AG04450 (cell line): Measurements from ENCODE around the gene RPL10A. TPM values are rescaled to one million over a fixed set of nuclear protein-coding genes. Genes with fewer than 3 reads are reported as not detected.
A peak's percentile ranks its signal among the peaks of the same experiment; 100 is the strongest.

Experiments used
- CTCF ChIA-PET: fragments of 300-600, 350-600 bp; formaldehyde crosslinking; extraction: SDS; loops from one replicate; lab custom pipeline; 2022; ENCODE audit warnings: antibody characterized with exemption, inconsistent platforms; lab: Charles Lee
- POLR2A ChIA-PET: fragments of 350-600 bp; formaldehyde crosslinking; extraction: SDS; loops from one replicate; lab custom pipeline; 2021; ENCODE audit warnings: antibody characterized with exemption, inconsistent platforms; lab: Yijun Ruan, JAX
- DNase-seq: peaks from one replicate; pipeline ENCODE4 v3.0.0-alpha.2; 2011; ENCODE audit warnings: low read depth, low spot score
- H3K27ac ChIP-seq: one replicate; pipeline ENCODE4 v1.5.1; 2012; ENCODE audit warnings: low read depth, low read length, control low read depth
- H3K27me3 ChIP-seq: one replicate; pipeline ENCODE4 v1.6.0; 2012; ENCODE audit warnings: low read length; ENCODE audit not compliant: control insufficient read depth, insufficient read depth
- H3K4me3 ChIP-seq: 2 replicates; pipeline ENCODE4 v1.5.1; 2011; ENCODE audit warnings: mild to moderate bottlenecking, low read depth, low read length, control low read depth
- H3K9me3 ChIP-seq: 2 replicates; pipeline ENCODE4 v1.5.1; 2012; ENCODE audit warnings: low read length; ENCODE audit not compliant: control insufficient read depth, insufficient read depth
- polyA plus RNA-seq: library from polyadenylated mRNA; depleted of rRNA; stranded (reverse); fragments of >200 nt; gene quantifications from 2 replicates; pipeline ENCODE4 v1.2.3, GENCODE V29; 2011
- TF ChIP-seq, protein P1 (sequence below): IDR thresholded peaks from 2 replicates; pipeline ENCODE4 v1.5.1; 2011; ENCODE audit warnings: low read depth, low read length, control low read depth, inconsistent platforms

RPL10A gene
- polyA plus RNA-seq, 1 experiment = 2,636 TPM

DNA sequence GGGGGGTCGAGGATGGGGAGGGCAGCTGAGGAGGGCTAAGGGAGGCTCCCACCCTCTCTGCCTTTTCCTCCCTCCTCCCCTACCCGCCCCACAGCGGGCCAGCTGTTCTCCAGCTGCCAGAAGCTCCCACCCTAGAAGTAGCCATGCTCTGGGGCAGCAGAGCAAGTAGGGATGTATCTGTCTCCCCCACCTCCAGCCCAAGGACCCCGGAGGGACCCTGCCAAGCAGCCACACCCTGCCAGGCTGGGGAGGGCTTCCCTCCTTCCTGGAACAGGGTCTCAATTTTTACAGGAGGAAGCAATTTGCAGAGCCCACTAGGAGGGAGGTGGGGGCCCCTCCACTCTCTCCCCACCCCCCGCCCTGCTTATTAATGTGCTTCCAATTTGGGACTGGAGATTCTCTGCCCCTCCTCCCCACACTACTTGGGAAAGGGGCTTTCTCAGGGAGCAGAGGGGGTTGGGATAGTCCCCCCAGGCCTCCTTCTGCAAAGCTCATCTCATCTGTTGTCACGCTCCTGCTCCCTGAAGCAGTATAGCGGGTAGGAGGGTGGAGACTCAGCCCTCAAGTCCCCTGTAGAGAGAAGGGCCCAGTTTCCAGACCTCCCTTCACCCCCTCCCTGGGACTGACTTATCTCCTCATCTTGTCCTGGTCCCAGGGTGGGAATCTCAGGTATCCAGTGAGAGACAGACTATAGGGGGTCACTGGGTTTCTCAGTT is 24.2 kb downstream of the RPL10A start:
- TF ChIP-seq, protein P1, sequence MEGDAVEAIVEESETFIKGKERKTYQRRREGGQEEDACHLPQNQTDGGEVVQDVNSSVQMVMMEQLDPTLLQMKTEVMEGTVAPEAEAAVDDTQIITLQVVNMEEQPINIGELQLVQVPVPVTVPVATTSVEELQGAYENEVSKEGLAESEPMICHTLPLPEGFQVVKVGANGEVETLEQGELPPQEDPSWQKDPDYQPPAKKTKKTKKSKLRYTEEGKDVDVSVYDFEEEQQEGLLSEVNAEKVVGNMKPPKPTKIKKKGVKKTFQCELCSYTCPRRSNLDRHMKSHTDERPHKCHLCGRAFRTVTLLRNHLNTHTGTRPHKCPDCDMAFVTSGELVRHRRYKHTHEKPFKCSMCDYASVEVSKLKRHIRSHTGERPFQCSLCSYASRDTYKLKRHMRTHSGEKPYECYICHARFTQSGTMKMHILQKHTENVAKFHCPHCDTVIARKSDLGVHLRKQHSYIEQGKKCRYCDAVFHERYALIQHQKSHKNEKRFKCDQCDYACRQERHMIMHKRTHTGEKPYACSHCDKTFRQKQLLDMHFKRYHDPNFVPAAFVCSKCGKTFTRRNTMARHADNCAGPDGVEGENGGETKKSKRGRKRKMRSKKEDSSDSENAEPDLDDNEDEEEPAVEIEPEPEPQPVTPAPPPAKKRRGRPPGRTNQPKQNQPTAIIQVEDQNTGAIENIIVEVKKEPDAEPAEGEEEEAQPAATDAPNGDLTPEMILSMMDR = no peak
- Histone ChIP-seq H3K27ac (no peak overlapping the region), H3K9me3 (no peaks in the 10 kb centered on the region; the same call in 1 of the 2 replicates), H3K27me3 (no peaks in the 10 kb centered on the region), H3K4me3 (peak overlapping the region; percentile 7)
- no peak for DNase-seq
- POLR2A ChIA-PET = interaction anchor here (0.8 to 1.4 kb wide), 2 partner anchors 19 to 22 kb away, joined by 3 to 7 read pairs; no protein-coding TSS in a partner anchor
- CTCF ChIA-PET = interaction anchor here (0.6 to 1.7 kb wide), 2 partner anchors 25 to 30 kb away, joined by 7 read pairs; partner anchors contain the start of gene RPL10A

DNA sequence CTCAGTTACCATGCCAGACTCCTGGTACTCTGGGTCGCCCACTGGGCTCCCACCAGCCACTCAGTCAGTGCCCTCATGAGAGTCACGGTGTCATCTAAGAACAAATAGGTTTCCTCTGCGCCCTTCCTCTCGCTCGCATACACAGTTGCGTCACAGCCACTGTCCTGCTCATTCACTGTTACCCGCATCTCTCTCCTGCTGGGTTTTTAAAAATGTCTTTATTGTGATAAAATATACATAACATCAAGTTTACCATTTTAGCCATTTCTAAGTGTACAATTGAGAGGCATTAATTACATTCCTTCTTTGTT is 24.7 kb downstream of the RPL10A start:
- TF ChIP-seq, protein P1 = no peak
- Histone ChIP-seq H3K27me3 (no peaks in the 10 kb centered on the region), H3K9me3 (no peaks in the 10 kb centered on the region; the same call in 1 of the 2 replicates), H3K4me3 (no peak overlapping the region), H3K27ac (no peak overlapping the region)
- CTCF ChIA-PET = interaction anchor here (0.6 kb wide), 1 partner anchor 30 kb away, joined by 7 read pairs; no protein-coding TSS in a partner anchor
- no peak for DNase-seq
- POLR2A ChIA-PET = no interaction called here

DNA sequence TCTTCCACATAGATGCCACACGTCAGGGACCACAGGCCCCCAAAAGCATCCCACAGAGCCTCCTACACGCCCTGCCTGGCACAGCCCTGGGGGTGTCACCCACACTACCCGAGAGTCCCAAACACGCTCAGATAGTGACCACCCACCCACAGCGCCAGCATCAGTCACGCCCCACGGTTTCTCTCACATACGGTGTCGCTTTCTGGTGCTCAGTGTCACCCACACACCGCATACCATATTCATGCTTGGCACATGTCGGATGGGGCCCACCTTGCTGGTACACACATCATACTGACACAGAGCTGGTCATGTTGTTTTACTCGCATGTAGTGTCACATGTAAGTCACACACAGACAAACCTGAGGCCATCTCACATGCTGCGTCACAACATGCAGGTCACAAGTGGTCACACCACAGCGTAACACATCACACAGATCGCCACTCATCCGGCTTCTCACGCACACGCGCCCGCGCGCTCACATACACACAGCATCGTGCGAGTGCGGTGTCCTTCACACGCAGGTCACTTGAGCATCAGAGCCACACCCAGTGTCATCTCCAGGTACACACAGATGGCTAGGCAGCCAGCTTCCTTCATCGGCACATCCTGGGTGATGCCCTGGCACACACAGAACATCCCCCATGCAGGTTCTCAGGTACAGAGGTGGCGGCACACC is 25.2 kb downstream of the RPL10A start:
- ChIA-PET CTCF (no interaction called here), POLR2A (no interaction called here)
- TF ChIP-seq, protein P1 = no peak
- Histone ChIP-seq H3K9me3 (no peaks in the 10 kb centered on the region; the same call in 1 of the 2 replicates), H3K4me3 (peak overlapping the region; percentile 78), H3K27me3 (no peaks in the 10 kb centered on the region), H3K27ac (no peak overlapping the region)
- no peak for DNase-seq

DNA sequence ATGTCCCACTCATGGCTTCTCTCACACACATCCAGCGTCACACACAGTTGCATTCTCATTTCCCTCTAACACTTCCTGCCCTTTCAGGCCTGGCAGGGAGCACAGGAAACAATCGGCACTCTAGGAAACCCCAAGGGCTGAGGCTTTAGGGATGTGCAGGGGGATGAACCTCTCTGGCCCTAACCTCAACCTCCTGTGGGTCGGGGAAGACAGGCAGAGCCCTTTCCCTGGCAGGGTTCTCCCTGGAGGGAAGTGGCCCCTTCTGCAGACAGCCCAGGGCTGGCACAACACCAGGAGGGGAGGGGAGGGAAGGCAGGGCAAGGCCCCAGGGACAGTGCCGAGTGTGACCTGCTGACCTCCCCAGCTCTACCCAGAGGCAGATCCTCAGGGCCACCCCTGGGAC is 26.0 kb downstream of the RPL10A start:
- Histone ChIP-seq H3K4me3 (peak overlapping the region; percentile 78), H3K27ac (no peak overlapping the region), H3K27me3 (no peaks in the 10 kb centered on the region), H3K9me3 (no peaks in the 10 kb centered on the region; the same call in 1 of the 2 replicates)
- CTCF ChIA-PET = no interaction called here
- TF ChIP-seq, protein P1 = no peak
- POLR2A ChIA-PET = no interaction called here
- DNase-seq = no peak
